HFF-Myc (cell line): ENCODE measurements around the gene OGDH.

Experiments used
- DNase-seq: peaks from one replicate; pipeline ENCODE4 v3.0.0-alpha.2; 2011; ENCODE audit warnings: low read depth; ENCODE audit errors: extremely low read depth
- H3K4me3 ChIP-seq: replicated peaks from 2 replicates; pipeline ENCODE4 v1.5.1; 2011; ENCODE audit warnings: low read depth, mild to moderate bottlenecking, control low read depth, low read length
- CTCF ChIP-seq: IDR thresholded peaks from 2 replicates; pipeline ENCODE4 v1.5.1; 2012; ENCODE audit warnings: mild to moderate bottlenecking, low read depth, low read length, control low read depth; ENCODE audit errors: missing control alignments

Gene OGDH

GRCh38 chr7:44569959-44570358 lies 36.5 kb upstream of the OGDH start:
- TF ChIP-seq CTCF, result no peak
- H3K4me3 ChIP-seq, result no peak overlapping the region
- no peak for DNase-seq

- DNase-seq, result no peak
- TF ChIP-seq CTCF, result no peak
- peak overlapping the region; percentile 72 for H3K4me3 ChIP-seq
Measured at GRCh38 chr7:44572771-44573170, 33.7 kb upstream of the OGDH start.

GRCh38 chr7:44573464-44574286 lies 32.8 kb upstream of the OGDH start, which contains the start of gene DDX56:
Gene DDX56, minus strand, starts transcription at chr7:44573908. Its CDS starts 13 bp downstream, at chr7:44573895.
- H3K4me3 ChIP-seq, result peak within 1 kb of the TSS; percentile 72
- TF ChIP-seq CTCF, result no peak
- peak; percentile 84 for DNase-seq

GRCh38 chr7:44574287-44574872 lies 32.0 kb upstream of the OGDH start:
- TF ChIP-seq CTCF, result no peak
- no peak for DNase-seq
- peak overlapping the region; percentile 72 for H3K4me3 ChIP-seq

GRCh38 chr7:44575054-44575453 lies 31.4 kb upstream of the OGDH start:
- DNase-seq, result no peak
- TF ChIP-seq CTCF, result no peak
- H3K4me3 ChIP-seq, result peak overlapping the region; percentile 72; the same call in 1 of the 2 replicates

GRCh38 chr7:44576228-44576627 lies 30.2 kb upstream of the OGDH start:
- H3K4me3 ChIP-seq, result no peak overlapping the region
- no peak for DNase-seq
- no peak for TF ChIP-seq CTCF
